Chondrocyte (in vitro differentiated cells): ENCODE data around the gene IPMK. TPM values are rescaled to one million over a fixed set of nuclear protein-coding genes. Genes with fewer than 3 reads are reported as not detected.

Experiments used
- DNase-seq: peaks from one replicate; pipeline ENCODE4 v3.0.0; 2021; ENCODE audit warnings: mixed read lengths, low spot score
- H3K27ac Mint-ChIP-seq: one replicate; pipeline ENCODE4 v1.8.0; 2021; ENCODE audit warnings: mild to moderate bottlenecking, moderate library complexity, mixed read lengths; ENCODE audit not compliant: unreplicated experiment
- H3K27me3 Mint-ChIP-seq: 2 replicates; pipeline ENCODE4 v1.8.0; 2021; ENCODE audit warnings: low read depth, mixed read lengths
- H3K36me3 Mint-ChIP-seq: 2 replicates; pipeline ENCODE4 v1.8.0; 2021; ENCODE audit warnings: low read depth, mixed read lengths
- H3K4me1 Mint-ChIP-seq: 2 replicates; pipeline ENCODE4 v1.8.0; 2021; ENCODE audit warnings: low read depth, mild to moderate bottlenecking, mixed read lengths
- H3K4me3 Mint-ChIP-seq: one replicate; pipeline ENCODE4 v1.8.0; 2021; ENCODE audit warnings: mild to moderate bottlenecking, moderate library complexity, mixed read lengths; ENCODE audit not compliant: unreplicated experiment
- H3K9me3 Mint-ChIP-seq: 2 replicates; pipeline ENCODE4 v1.8.0; 2021; ENCODE audit warnings: low read depth, mixed read lengths
- total RNA-seq: library from RNA; stranded (reverse); gene quantifications from 3 replicates; pipeline ENCODE4 v1.2.1, GENCODE V29; 2021
- TF ChIP-seq, protein P1 (sequence below): fragments of 200-600 bp; sonication (generic); IDR thresholded peaks from 2 replicates; pipeline ENCODE4 v1.5.0; 2021; ENCODE audit warnings: antibody characterized with exemption, mild to moderate bottlenecking, moderate library complexity

IPMK gene
- total RNA-seq, 1 donor from 2014 or later, result 2.9 TPM

DNA sequence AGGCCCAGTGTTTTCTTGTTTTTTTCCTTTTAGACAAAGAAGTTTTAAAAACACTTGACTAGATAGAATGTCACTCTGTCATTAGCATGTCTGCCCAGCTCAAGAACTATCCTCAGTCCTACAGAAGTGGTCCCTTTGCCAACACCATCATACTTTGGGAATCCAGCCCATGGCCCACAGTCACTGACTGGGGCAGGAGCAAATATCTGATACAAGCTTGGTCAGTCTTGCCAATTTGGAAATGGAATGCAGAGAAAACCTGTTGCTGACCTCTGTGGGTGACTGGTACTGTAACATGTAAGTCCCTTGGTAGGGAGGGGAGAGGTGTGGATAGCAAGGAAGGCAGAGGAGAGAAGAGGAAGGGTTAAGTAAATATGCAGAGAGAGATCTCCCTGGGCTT, 47.8 kb downstream of the IPMK start:
- DNase-seq, result no peak
- TF ChIP-seq, protein P1, sequence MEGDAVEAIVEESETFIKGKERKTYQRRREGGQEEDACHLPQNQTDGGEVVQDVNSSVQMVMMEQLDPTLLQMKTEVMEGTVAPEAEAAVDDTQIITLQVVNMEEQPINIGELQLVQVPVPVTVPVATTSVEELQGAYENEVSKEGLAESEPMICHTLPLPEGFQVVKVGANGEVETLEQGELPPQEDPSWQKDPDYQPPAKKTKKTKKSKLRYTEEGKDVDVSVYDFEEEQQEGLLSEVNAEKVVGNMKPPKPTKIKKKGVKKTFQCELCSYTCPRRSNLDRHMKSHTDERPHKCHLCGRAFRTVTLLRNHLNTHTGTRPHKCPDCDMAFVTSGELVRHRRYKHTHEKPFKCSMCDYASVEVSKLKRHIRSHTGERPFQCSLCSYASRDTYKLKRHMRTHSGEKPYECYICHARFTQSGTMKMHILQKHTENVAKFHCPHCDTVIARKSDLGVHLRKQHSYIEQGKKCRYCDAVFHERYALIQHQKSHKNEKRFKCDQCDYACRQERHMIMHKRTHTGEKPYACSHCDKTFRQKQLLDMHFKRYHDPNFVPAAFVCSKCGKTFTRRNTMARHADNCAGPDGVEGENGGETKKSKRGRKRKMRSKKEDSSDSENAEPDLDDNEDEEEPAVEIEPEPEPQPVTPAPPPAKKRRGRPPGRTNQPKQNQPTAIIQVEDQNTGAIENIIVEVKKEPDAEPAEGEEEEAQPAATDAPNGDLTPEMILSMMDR, result no peak
- peaks cover 2% of the 10 kb centered on the region for H3K36me3 Mint-ChIP-seq
- no peak overlapping the region for H3K27ac Mint-ChIP-seq
- no peak overlapping the region for H3K4me3 Mint-ChIP-seq
- H3K9me3 Mint-ChIP-seq, result no peaks in the 10 kb centered on the region
- peaks cover 7% of the 10 kb centered on the region for H3K4me1 Mint-ChIP-seq
- no peaks in the 10 kb centered on the region for H3K27me3 Mint-ChIP-seq

DNA sequence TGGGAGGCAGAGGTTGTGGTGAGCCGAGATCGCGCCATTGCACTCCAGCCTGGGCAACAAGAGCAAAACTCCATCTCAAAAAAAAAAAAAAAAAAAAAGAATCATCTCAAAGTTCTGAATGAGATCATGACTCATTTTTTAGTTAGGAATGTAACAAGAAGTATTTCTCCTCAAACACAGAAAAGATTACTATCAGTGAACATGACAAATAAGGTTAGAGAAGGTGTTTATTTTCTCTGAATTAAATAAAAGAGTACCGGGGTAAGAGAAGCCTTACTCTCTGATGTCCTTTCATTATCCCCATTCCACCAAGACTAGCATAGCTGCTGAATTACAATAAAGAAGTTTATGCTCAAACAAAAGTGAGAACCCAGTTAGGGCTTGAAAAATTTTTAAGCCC, 50.1 kb downstream of the IPMK start:
- TF ChIP-seq, protein P1, result no peak
- no peak for DNase-seq
- Mint-ChIP-seq H3K4me1 (peaks cover 7% of the 10 kb centered on the region), H3K9me3 (no peaks in the 10 kb centered on the region), H3K36me3 (peaks cover 7% of the 10 kb centered on the region), H3K27ac (no peak overlapping the region), H3K4me3 (no peak overlapping the region), H3K27me3 (no peaks in the 10 kb centered on the region)

DNA sequence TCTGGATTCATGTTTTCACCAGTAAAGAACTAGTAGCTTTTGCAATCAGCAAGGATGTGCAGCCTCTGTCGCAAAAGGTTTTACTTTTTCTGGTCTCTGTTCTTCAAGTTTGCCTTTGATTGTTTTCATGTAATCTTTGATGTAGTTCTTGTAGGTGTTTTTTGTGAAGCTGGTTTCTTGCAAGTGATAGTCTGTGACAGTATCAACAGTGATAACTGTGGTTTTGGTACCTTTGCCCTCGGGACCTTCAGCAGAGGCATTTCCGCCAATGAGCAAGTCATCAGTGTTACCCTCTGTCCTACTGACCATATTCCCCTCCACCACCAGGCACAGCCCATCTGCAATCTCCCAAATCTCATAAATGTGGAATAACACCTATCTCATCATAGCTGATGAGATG, 55.1 kb downstream of the IPMK start:
- peaks cover under 1% of the 10 kb centered on the region for H3K4me1 Mint-ChIP-seq
- H3K27ac Mint-ChIP-seq, result no peak overlapping the region
- no peaks in the 10 kb centered on the region for H3K27me3 Mint-ChIP-seq
- no peak for DNase-seq
- TF ChIP-seq, protein P1, result no peak
- no peaks in the 10 kb centered on the region for H3K9me3 Mint-ChIP-seq
- H3K36me3 Mint-ChIP-seq, result peaks cover 13% of the 10 kb centered on the region
- H3K4me3 Mint-ChIP-seq, result no peak overlapping the region

DNA sequence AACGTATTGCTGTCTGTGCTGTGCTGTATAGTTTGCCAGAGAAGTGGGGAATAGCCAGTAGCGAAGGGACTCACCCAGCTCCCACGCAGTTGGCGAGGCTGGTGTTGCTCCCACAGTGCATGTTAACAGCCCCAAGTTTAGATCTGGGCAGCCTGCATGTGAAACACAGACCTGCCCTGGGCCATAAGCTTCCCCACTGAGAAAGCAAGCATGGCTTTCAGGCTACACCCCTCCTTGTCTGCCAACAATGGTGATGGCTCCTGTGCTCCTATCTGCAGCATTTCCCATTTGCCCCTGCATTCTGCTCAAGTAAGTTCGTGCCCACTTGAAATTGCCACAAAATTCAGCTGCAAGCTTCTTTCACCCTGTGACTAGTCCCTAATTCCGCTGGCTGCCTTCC, 57.5 kb downstream of the IPMK start:
- Mint-ChIP-seq H3K27me3 (no peaks in the 10 kb centered on the region), H3K4me1 (no peaks in the 10 kb centered on the region), H3K36me3 (peaks cover 11% of the 10 kb centered on the region), H3K4me3 (no peak overlapping the region), H3K27ac (no peak overlapping the region), H3K9me3 (peaks cover 4% of the 10 kb centered on the region)
- TF ChIP-seq, protein P1, result no peak
- DNase-seq, result no peak

DNA sequence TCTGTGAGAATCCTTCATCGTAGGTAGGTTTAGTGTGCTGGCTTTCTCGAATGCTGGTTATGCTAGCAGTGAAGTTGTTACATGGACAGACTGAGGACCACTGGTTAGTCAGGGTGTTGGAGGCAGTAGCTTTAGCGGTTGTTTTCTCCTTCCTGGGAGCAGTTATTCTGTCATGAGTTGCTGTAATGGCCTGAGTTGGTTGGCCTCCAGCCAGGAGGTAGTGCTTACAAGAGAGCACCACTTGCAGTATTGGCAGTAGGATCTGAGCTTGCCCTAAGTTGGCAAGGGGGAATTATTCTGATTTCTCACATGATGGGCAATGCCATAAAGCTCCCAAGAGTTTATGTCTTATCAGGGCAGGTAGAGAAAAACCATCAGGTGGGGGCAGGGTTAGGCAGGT, 58.0 kb downstream of the IPMK start:
- no peaks in the 10 kb centered on the region for H3K4me1 Mint-ChIP-seq
- DNase-seq, result no peak
- H3K9me3 Mint-ChIP-seq, result peaks cover 4% of the 10 kb centered on the region
- TF ChIP-seq, protein P1, result no peak
- peaks cover 11% of the 10 kb centered on the region for H3K36me3 Mint-ChIP-seq
- no peak overlapping the region for H3K4me3 Mint-ChIP-seq
- H3K27ac Mint-ChIP-seq, result no peak overlapping the region
- H3K27me3 Mint-ChIP-seq, result no peaks in the 10 kb centered on the region
